Trophoblast cell (in vitro differentiated cells and primary cell): ENCODE data around the gene TEN1.
"Not testable (repeated sequence)": the region's sequence is repeated elsewhere in the genome, so short reads cannot be mapped to it uniquely, and the experiment has no call there.

Source experiments
- DNase-seq, 2 donors: peaks; one replicate each; pipeline ENCODE4 v3.0.0-alpha.2; 2016
- H2AFZ ChIP-seq: 2 replicates; pipeline ENCODE4 v1.6.1; 2013; ENCODE audit warnings: low read length, moderate library complexity, mild to moderate bottlenecking; ENCODE audit not compliant: insufficient read depth, poor library complexity
- H2AK5ac ChIP-seq: 2 replicates; pipeline ENCODE4 v1.6.1; 2013; ENCODE audit warnings: mild to moderate bottlenecking, low read length
- H2BK120ac ChIP-seq: 2 replicates; pipeline ENCODE4 v1.6.1; 2013; ENCODE audit warnings: low read length, mild to moderate bottlenecking, moderate library complexity; ENCODE audit not compliant: insufficient read depth, poor library complexity
- H2BK12ac ChIP-seq: 2 replicates; pipeline ENCODE4 v1.6.1; 2013; ENCODE audit warnings: mild to moderate bottlenecking, low read length, moderate library complexity
- H2BK5ac ChIP-seq: 2 replicates; pipeline ENCODE4 v1.6.1; 2013; ENCODE audit warnings: low read length, low read depth, moderate library complexity, mild to moderate bottlenecking; ENCODE audit not compliant: poor library complexity
- H3K14ac ChIP-seq: 2 replicates; pipeline ENCODE4 v1.6.1; 2013; ENCODE audit warnings: mild to moderate bottlenecking, low read length
- H3K18ac ChIP-seq: 2 replicates; pipeline ENCODE4 v1.6.1; 2013; ENCODE audit warnings: mild to moderate bottlenecking, low read length
- H3K23ac ChIP-seq: 2 replicates; pipeline ENCODE4 v1.6.1; 2013; ENCODE audit warnings: low read length
- H3K27ac ChIP-seq: 2 replicates; pipeline ENCODE4 v1.5.1; 2013; ENCODE audit warnings: low read depth, mild to moderate bottlenecking, inconsistent platforms, low read length, moderate library complexity
- H3K27me3 ChIP-seq: 2 replicates; pipeline ENCODE4 v1.6.1; 2013; ENCODE audit warnings: inconsistent platforms, mild to moderate bottlenecking, low read length, moderate library complexity; ENCODE audit not compliant: insufficient read depth
- H3K36me3 ChIP-seq, 2 experiments: 1 replicate in 1 of 2; 2 replicates in 1 of 2; pipeline ENCODE4 v1.6.1; 2013; ENCODE audit warnings: low read length in 2 of 2, mild to moderate bottlenecking in 2 of 2, moderate library complexity in 1 of 2; ENCODE audit not compliant: insufficient read depth in 2 of 2, control insufficient read depth in 1 of 2
- H3K4ac ChIP-seq: 2 replicates; pipeline ENCODE4 v1.6.1; 2013; ENCODE audit warnings: low read depth, mild to moderate bottlenecking, low read length, moderate library complexity
- H3K4me1 ChIP-seq, 2 experiments: 1 replicate in 1 of 2; 2 replicates in 1 of 2; pipeline ENCODE4 v1.6.1; 2013; ENCODE audit warnings: low read length in 2 of 2, mild to moderate bottlenecking in 2 of 2, moderate library complexity in 1 of 2; ENCODE audit not compliant: insufficient read depth in 2 of 2, control insufficient read depth in 1 of 2
- H3K4me2 ChIP-seq: 2 replicates; pipeline ENCODE4 v1.6.1; 2013; ENCODE audit warnings: inconsistent platforms, mild to moderate bottlenecking, low read length, moderate library complexity
- H3K4me3 ChIP-seq: 2 replicates; pipeline ENCODE4 v1.5.1; 2013; ENCODE audit warnings: mild to moderate bottlenecking, low read depth, low read length, inconsistent platforms
- H3K79me1 ChIP-seq: one replicate; pipeline ENCODE4 v1.6.1; 2013; ENCODE audit warnings: low read length
- H3K79me2 ChIP-seq: 2 replicates; pipeline ENCODE4 v1.6.1; 2013; ENCODE audit warnings: low read length, mild to moderate bottlenecking; ENCODE audit not compliant: control insufficient read depth, insufficient read depth, poor library complexity
- H3K9ac ChIP-seq: 2 replicates; pipeline ENCODE4 v1.6.1; 2013; ENCODE audit warnings: mild to moderate bottlenecking, low read length
- H3K9me3 ChIP-seq: 2 replicates; pipeline ENCODE4 v1.6.1; 2013; ENCODE audit warnings: low read depth, mild to moderate bottlenecking, control low read depth, inconsistent platforms, low read length; ENCODE audit not compliant: insufficient read depth
- H4K12ac ChIP-seq: 2 replicates; pipeline ENCODE4 v1.6.1; 2013; ENCODE audit warnings: low read depth, mild to moderate bottlenecking, low read length, moderate library complexity
- H4K8ac ChIP-seq: 2 replicates; pipeline ENCODE4 v1.6.1; 2013; ENCODE audit warnings: low read depth, mild to moderate bottlenecking, low read length, moderate library complexity
- H4K91ac ChIP-seq: one replicate; pipeline ENCODE4 v1.6.1; 2013; ENCODE audit warnings: low read depth, mild to moderate bottlenecking, low read length, moderate library complexity
- WGBS: extraction: QIAGEN DNeasy Blood & Tissue Kit; methylation state at CpG from one replicate; pipeline ENCODE4 v1.1.7; 2013; ENCODE audit warnings: missing lambda C conversion rate; ENCODE audit not compliant: insufficient read length, insufficient coverage; ENCODE audit errors: extremely low coverage; 5-methylcytosine and 5-hydroxymethylcytosine counted together

The TEN1 gene

DNA sequence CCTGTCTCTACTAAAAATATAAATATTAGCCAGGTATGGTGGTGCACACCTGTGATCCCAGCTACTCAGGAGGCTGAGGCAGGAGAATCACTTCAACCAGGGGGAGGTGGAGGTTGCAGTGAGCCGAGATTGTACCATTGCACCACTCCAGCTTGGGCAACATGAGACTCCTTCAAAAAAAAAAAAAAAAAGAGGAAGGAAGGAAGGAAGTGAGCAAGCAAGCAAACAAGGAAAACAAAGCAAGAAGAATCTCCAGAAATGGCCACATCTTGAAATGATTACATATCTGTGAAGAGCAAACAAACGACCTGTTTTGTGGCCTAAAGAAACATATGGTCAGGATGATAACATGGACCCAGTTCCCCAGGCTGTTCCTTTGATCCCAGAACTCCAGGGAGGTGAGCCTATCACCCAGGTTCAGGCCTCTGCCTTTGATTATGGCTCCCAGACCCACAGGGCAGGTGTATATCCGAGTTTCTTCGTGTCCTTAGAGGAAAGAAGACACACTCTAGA lies 9.0 kb upstream of the TEN1 start:
- no peak overlapping the region for H4K91ac ChIP-seq
- no peak overlapping the region for H3K23ac ChIP-seq
- H3K4me2 ChIP-seq: no peak overlapping the region
- H3K79me2 ChIP-seq: no peaks in the 10 kb centered on the region
- no peak overlapping the region for H3K14ac ChIP-seq
- H3K36me3 ChIP-seq: peaks cover 17 to 24% of the 10 kb centered on the region in 2 experiments
- no peak overlapping the region for H4K12ac ChIP-seq
- no CpG with 5 or more reads among the region's 4 CpGs for WGBS
- no peaks in the 10 kb centered on the region for H3K9me3 ChIP-seq
- no peak overlapping the region for H2AK5ac ChIP-seq
- no peak overlapping the region for H2BK12ac ChIP-seq
- no peak for DNase-seq
- H3K27ac ChIP-seq: no peak overlapping the region
- no peak overlapping the region for H3K9ac ChIP-seq
- H3K4me1 ChIP-seq: no peaks in the 10 kb centered on the region
- H3K79me1 ChIP-seq: no peaks in the 10 kb centered on the region
- no peak overlapping the region for H3K4me3 ChIP-seq
- H2BK5ac ChIP-seq: no peak overlapping the region
- H3K18ac ChIP-seq: no peak overlapping the region
- H2BK120ac ChIP-seq: no peak overlapping the region
- H2AFZ ChIP-seq: no peak overlapping the region
- no peak overlapping the region for H4K8ac ChIP-seq
- peak overlapping the region; percentile 76 for H3K4ac ChIP-seq
- no peaks in the 10 kb centered on the region for H3K27me3 ChIP-seq

DNA sequence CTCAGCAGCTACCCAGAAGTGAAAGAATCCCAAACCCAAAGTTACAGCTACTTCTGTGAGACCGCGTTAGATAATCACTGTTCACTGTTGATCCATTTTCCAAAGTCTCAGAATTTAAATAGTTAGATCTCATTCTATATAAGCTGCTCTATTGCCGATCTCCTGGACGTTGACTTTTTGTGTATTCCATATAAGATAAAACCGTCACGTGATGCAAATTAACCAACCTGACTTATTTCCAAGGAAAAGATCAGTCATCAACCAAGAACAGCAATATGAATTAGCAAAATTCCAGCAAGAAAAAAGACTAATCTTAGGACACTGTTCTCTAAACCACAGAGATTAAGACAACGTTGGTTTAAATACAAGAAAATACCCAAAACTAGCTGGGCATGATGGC lies 8.4 kb upstream of the TEN1 start:
- no peak overlapping the region for H3K4ac ChIP-seq
- H3K27ac ChIP-seq: no peak overlapping the region
- no peaks in the 10 kb centered on the region for H3K4me1 ChIP-seq
- peaks cover 17 to 26% of the 10 kb centered on the region in 2 experiments for H3K36me3 ChIP-seq
- H2BK12ac ChIP-seq: no peak overlapping the region
- H3K27me3 ChIP-seq: no peaks in the 10 kb centered on the region
- WGBS: no CpG with 5 or more reads among the region's 7 CpGs
- no peaks in the 10 kb centered on the region for H3K79me2 ChIP-seq
- no peak overlapping the region for H2BK120ac ChIP-seq
- H3K18ac ChIP-seq: no peak overlapping the region
- H3K4me2 ChIP-seq: no peak overlapping the region
- H2BK5ac ChIP-seq: no peak overlapping the region
- H4K91ac ChIP-seq: no peak overlapping the region
- no peak overlapping the region for H4K12ac ChIP-seq
- H3K9me3 ChIP-seq: no peaks in the 10 kb centered on the region
- H3K23ac ChIP-seq: no peak overlapping the region
- no peak overlapping the region for H2AFZ ChIP-seq
- H3K14ac ChIP-seq: no peak overlapping the region
- H3K9ac ChIP-seq: no peak overlapping the region
- no peak overlapping the region for H4K8ac ChIP-seq
- no peak overlapping the region for H3K4me3 ChIP-seq
- H3K79me1 ChIP-seq: no peaks in the 10 kb centered on the region
- no peak for DNase-seq
- no peak overlapping the region for H2AK5ac ChIP-seq

- not testable (repeated sequence) for H2BK12ac ChIP-seq, H3K4me1 ChIP-seq, H3K27ac ChIP-seq, H2BK5ac ChIP-seq, H3K23ac ChIP-seq, H3K4me2 ChIP-seq, H2BK120ac ChIP-seq, H4K91ac ChIP-seq, H3K18ac ChIP-seq, H3K9ac ChIP-seq, DNase-seq, H3K27me3 ChIP-seq, H2AK5ac ChIP-seq, H4K12ac ChIP-seq, H4K8ac ChIP-seq, H2AFZ ChIP-seq, H3K4me3 ChIP-seq, H3K9me3 ChIP-seq, H3K14ac ChIP-seq
- no CpG with 5 or more reads among the region's 6 CpGs for WGBS
- Histone ChIP-seq H3K79me2 (peaks cover 17% of the 10 kb centered on the region), H3K79me1 (peaks cover 16% of the 10 kb centered on the region), H3K36me3 (peaks cover 16 to 17% of the 10 kb centered on the region in 2 experiments), H3K4ac (peak overlapping the region; percentile 64)
Observed at GRCh38 chr17:75975187-75975586, 3.9 kb upstream of the TEN1 start.

DNA sequence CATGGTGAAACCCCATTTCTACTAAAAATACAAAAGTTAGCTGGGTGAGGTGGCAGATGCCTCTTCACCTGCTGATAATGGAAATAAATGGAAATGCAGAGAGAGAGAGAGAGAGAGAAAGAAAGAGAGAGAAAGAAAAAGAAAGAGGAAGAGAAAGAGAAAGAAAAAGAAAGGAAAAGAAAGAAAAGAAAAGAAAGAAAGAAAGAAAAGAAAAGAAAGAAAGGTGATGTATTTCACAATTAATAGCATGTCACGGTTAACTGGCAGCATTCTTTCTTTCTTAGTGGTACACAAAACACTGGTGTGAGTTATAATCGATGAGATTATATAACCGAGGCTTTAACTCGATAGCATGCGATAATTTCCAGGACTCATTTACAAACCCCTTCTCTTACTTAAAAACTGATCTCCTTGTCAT lies 3.3 kb upstream of the TEN1 start:
- no peak overlapping the region for H3K18ac ChIP-seq

More for the DNA sequence above, 3.3 kb upstream of the TEN1 start:
- Histone ChIP-seq H3K79me1 (peaks cover 18% of the 10 kb centered on the region), H2BK12ac (no peak overlapping the region), H3K4me3 (no peak overlapping the region), H3K14ac (no peak overlapping the region), H3K4me2 (no peak overlapping the region), H3K36me3 (peaks cover 13 to 15% of the 10 kb centered on the region in 2 experiments), H2AK5ac (no peak overlapping the region), H2BK120ac (no peak overlapping the region), H3K27ac (no peak overlapping the region), H3K27me3 (no peaks in the 10 kb centered on the region), H3K9ac (no peak overlapping the region), H3K4ac (peak overlapping the region; percentile 51), H3K23ac (no peak overlapping the region), H4K8ac (no peak overlapping the region), H2BK5ac (no peak overlapping the region), H4K91ac (no peak overlapping the region), H3K79me2 (peaks cover 20% of the 10 kb centered on the region), H2AFZ (no peak overlapping the region), H3K9me3 (no peaks in the 10 kb centered on the region), H3K4me1 (peaks cover 8 to 9% of the 10 kb centered on the region in 2 experiments), H4K12ac (no peak overlapping the region)
- peak in 1 of 2 donors; percentile 38 for DNase-seq
- no CpG with 5 or more reads among the region's 5 CpGs for WGBS
